BLaER1 (cell line): ENCODE results near the gene TGFB1I1.
A peak's percentile ranks its signal among the peaks of the same experiment; 100 is the strongest.

ENCODE experiments used
- H3K27ac ChIP-seq: shearing (Covaris generic); formaldehyde crosslinking; 2 replicates; pipeline ENCODE4 v1.8.1; 2022
- H3K27me3 ChIP-seq: shearing (Covaris generic); formaldehyde crosslinking; 2 replicates; pipeline ENCODE4 v1.8.1; 2022
- H3K36me3 ChIP-seq: shearing (Covaris generic); formaldehyde crosslinking; 2 replicates; pipeline ENCODE4 v1.8.1; 2022
- H3K4me1 ChIP-seq: shearing (Covaris generic); formaldehyde crosslinking; 2 replicates; pipeline ENCODE4 v1.8.1; 2022
- H3K4me2 ChIP-seq: shearing (Covaris generic); formaldehyde crosslinking; 2 replicates; pipeline ENCODE4 v1.8.1; 2022
- H3K4me3 ChIP-seq: shearing (Covaris generic); formaldehyde crosslinking; 2 replicates; pipeline ENCODE4 v1.8.1; 2022
- H3K9ac ChIP-seq: shearing (Covaris generic); formaldehyde crosslinking; 2 replicates; pipeline ENCODE4 v1.8.1; 2022
- H3K9me3 ChIP-seq: shearing (Covaris generic); formaldehyde crosslinking; 2 replicates; pipeline ENCODE4 v1.8.1; 2022
- H4K20me1 ChIP-seq: shearing (Covaris generic); formaldehyde crosslinking; 2 replicates; pipeline ENCODE4 v1.8.1; 2022
- Cebpa-rat ChIP-seq: shearing (Covaris generic); IDR thresholded peaks from 2 replicates; pipeline ENCODE4 v1.8.1; 2022

TGFB1I1 gene

GRCh38 chr16:31467151-31467773, 4.7 kb upstream of the TGFB1I1 start:
- Histone ChIP-seq H3K9ac (peak overlapping the region; percentile 85), H3K4me1 (peaks cover 83% of the 10 kb centered on the region), H3K27me3 (no peaks in the 10 kb centered on the region), H4K20me1 (no peaks in the 10 kb centered on the region), H3K4me2 (peak overlapping the region; percentile 100), H3K4me3 (peak overlapping the region; percentile 65), H3K9me3 (no peaks in the 10 kb centered on the region), H3K36me3 (peaks cover 27% of the 10 kb centered on the region), H3K27ac (peak overlapping the region; percentile 96)
- no peak for TF ChIP-seq Cebpa-rat

DNA sequence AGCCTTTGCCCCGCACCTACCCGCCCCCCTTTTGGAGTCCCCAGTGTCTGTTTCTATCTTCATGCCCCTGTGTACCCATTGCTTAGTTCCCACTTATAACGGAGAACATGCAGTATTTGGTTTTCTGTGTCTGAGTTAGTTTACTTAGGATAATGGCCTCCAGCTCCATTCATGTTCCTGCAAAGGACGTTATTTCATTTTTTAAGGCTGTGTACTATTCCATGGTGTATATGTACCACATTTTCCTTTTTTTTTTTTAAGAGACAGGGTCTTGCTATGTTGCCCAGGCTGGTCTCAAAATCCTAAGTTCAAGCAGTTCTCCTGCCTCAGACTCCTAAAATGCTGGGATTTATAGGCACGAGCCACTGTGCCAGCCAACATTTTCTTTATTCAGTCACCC, 4.1 kb upstream of the TGFB1I1 start:
- Histone ChIP-seq H4K20me1 (no peaks in the 10 kb centered on the region), H3K9ac (peak overlapping the region; percentile 85; the same call in 1 of the 2 replicates), H3K4me3 (no peak overlapping the region; the same call in 1 of the 2 replicates), H3K27ac (peak overlapping the region; percentile 96), H3K4me2 (peak overlapping the region; percentile 100), H3K4me1 (peaks cover 88% of the 10 kb centered on the region), H3K36me3 (peaks cover 21% of the 10 kb centered on the region), H3K9me3 (no peaks in the 10 kb centered on the region), H3K27me3 (no peaks in the 10 kb centered on the region)
- no peak for TF ChIP-seq Cebpa-rat

- Histone ChIP-seq H3K27ac (peak overlapping the region; percentile 74; the same call in 1 of the 2 replicates), H3K4me1 (peaks cover 80% of the 10 kb centered on the region), H3K9me3 (no peaks in the 10 kb centered on the region), H3K9ac (0 out of 2 replicates have a peak overlapping the region, but pooled peaks have one; percentile 79), H3K4me2 (peak overlapping the region; percentile 93), H3K36me3 (0 out of 2 replicates have a peak, but pooled peaks cover 4% of the 10 kb centered on the region), H4K20me1 (no peaks in the 10 kb centered on the region), H3K27me3 (no peaks in the 10 kb centered on the region), H3K4me3 (no peak overlapping the region)
- no peak for TF ChIP-seq Cebpa-rat
Measured at GRCh38 chr16:31470615-31471014, 1.3 kb upstream of the TGFB1I1 start.

DNA sequence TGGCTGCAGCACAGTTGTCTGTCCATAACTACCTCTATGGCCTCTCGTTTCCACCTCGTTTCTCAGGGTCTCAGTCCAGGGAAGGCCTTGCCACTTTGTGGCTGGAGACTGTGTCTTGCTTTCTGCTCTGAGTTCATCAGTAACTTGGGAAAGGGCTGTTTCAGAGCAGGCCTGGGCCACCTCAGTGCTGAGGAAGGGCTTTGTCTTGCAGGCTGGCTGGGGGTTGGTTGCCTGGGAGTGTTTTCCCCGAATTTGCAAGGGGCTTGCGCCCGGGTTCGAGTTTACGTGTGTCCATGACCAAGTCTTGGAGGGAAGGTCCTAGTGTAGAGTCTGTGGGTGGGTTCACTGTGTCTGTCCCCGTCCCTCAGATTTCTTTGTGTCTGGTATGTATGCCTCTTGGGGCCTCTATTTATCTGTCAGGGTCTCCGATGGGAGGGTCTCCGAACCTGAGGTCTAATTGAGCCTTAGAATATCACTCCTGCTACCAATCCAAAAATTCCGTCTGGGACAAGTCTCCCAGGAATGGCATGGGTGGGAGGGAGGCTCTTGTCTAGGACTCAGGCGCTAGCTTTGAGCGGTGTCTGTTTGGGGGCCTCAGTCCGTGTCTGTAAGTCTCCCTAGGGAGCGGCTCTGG, 594 bp upstream of the TGFB1I1 start:
- TF ChIP-seq Cebpa-rat = no peak
- Histone ChIP-seq H4K20me1 (no peaks in the 10 kb centered on the region), H3K36me3 (0 out of 2 replicates have a peak, but pooled peaks cover 4% of the 10 kb centered on the region), H3K27me3 (no peaks in the 10 kb centered on the region), H3K9me3 (no peaks in the 10 kb centered on the region), H3K4me1 (peaks cover 80% of the 10 kb centered on the region), H3K27ac (peak overlapping the region; percentile 74), H3K9ac (peak overlapping the region; percentile 79), H3K4me2 (peak overlapping the region; percentile 93), H3K4me3 (peak overlapping the region; percentile 70)

DNA sequence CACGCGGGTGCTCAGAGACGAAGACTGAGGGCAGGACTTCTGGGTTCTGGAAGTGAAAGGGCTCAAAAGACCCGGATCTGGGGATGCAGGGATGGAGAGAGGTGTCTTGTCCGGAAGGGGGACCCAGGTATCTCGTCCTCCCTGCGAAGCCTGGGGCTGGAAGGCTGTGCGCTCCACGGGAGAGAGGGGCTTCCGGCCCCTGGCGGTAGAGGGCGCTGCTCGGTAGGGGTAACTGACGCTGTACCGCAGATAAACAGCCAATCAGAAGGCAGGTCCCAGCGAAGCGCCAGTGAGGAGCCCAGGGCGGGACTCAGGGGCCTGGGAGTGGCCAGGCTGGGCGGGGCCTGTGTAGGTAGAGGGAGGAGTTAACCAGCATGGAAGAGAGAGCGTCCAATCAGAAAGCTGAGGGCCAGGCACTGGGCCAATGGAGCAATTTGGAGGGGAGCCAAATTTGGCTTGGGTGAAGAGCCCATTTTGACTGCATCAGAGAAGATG, 804 bp downstream of the TGFB1I1 start:
- H3K9me3 ChIP-seq = no peaks in the 10 kb centered on the region
- peak overlapping the region; percentile 70 for H3K4me3 ChIP-seq
- no peaks in the 10 kb centered on the region for H3K27me3 ChIP-seq
- H3K9ac ChIP-seq = peak overlapping the region; percentile 79
- H3K36me3 ChIP-seq = 0 out of 2 replicates have a peak, but pooled peaks cover 4% of the 10 kb centered on the region
- peak overlapping the region; percentile 74 for H3K27ac ChIP-seq
- peaks cover 73% of the 10 kb centered on the region for H3K4me1 ChIP-seq
- TF ChIP-seq Cebpa-rat = no peak
- peak overlapping the region; percentile 93 for H3K4me2 ChIP-seq
- no peaks in the 10 kb centered on the region for H4K20me1 ChIP-seq

DNA sequence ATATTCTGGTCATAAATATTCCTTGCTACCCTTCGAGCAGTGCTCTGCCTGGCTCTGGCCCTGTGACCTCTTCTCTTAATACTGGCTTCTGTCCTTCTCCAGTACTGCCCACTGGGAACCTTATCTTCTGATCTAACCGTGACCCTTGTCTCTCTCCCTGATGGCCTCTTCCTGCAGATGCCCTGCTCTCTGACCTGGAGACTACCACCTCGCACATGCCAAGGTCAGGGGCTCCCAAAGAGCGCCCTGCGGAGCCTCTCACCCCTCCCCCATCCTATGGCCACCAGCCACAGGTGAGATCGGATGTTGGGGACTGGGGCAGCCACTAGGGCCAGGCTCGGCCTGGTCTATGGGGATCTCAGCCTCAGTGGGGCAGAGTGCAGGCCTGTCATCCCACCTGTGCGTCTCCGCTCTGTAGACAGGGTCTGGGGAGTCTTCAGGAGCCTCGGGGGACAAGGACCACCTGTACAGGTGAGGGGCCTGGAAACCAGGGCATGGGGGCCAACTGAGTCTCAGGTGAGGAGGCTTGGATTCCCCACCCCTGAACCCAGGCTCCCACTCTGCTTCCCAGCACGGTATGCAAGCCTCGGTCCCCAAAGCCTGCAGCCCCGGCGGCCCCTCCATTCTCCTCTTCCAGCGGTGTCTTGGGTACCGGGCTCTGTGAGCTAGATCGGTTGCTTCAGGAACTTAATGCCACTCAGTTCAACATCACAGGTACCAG, 1.5 kb downstream of the TGFB1I1 start:
- Histone ChIP-seq H3K4me1 (peaks cover 73% of the 10 kb centered on the region), H3K4me3 (no peak overlapping the region)

GRCh38 chr16:31474173-31474714, 2.3 kb downstream of the TGFB1I1 start:
- Histone ChIP-seq H3K36me3 (0 out of 2 replicates have a peak, but pooled peaks cover 4% of the 10 kb centered on the region), H4K20me1 (no peaks in the 10 kb centered on the region), H3K27me3 (no peaks in the 10 kb centered on the region), H3K4me2 (no peak overlapping the region), H3K4me1 (peaks cover 66% of the 10 kb centered on the region), H3K4me3 (no peak overlapping the region), H3K9ac (no peak overlapping the region), H3K9me3 (no peaks in the 10 kb centered on the region), H3K27ac (no peak overlapping the region)
- no peak for TF ChIP-seq Cebpa-rat

More for the DNA sequence above, 1.5 kb downstream of the TGFB1I1 start:
- H3K9ac ChIP-seq = no peak overlapping the region
- no peaks in the 10 kb centered on the region for H4K20me1 ChIP-seq
- H3K27me3 ChIP-seq = no peaks in the 10 kb centered on the region
- H3K36me3 ChIP-seq = 0 out of 2 replicates have a peak, but pooled peaks cover 4% of the 10 kb centered on the region
- H3K27ac ChIP-seq = no peak overlapping the region
- TF ChIP-seq Cebpa-rat = no peak
- no peaks in the 10 kb centered on the region for H3K9me3 ChIP-seq
- H3K4me2 ChIP-seq = peak overlapping the region; percentile 93

GRCh38 chr16:31474773-31475738, 3.1 kb downstream of the TGFB1I1 start:
- H3K9ac ChIP-seq = no peak overlapping the region
- 0 out of 2 replicates have a peak, but pooled peaks cover 4% of the 10 kb centered on the region for H3K36me3 ChIP-seq
- H3K9me3 ChIP-seq = no peaks in the 10 kb centered on the region
- H3K4me2 ChIP-seq = 0 out of 2 replicates have a peak overlapping the region, but pooled peaks have one; percentile 99
- H3K4me1 ChIP-seq = peaks cover 71% of the 10 kb centered on the region
- H3K27ac ChIP-seq = no peak overlapping the region
- H3K4me3 ChIP-seq = no peak overlapping the region
- H3K27me3 ChIP-seq = no peaks in the 10 kb centered on the region
- H4K20me1 ChIP-seq = no peaks in the 10 kb centered on the region
- no peak for TF ChIP-seq Cebpa-rat
